Type B pancreatic cell (in vitro differentiated cells): Measurements from ENCODE around the gene SSR3. TPM values are rescaled to one million over a fixed set of nuclear protein-coding genes. Genes with fewer than 3 reads are reported as not detected.
A peak's percentile ranks its signal among the peaks of the same experiment; 100 is the strongest.

Experiments
- DNase-seq: peaks from one replicate; pipeline ENCODE4 v3.0.0; 2021; ENCODE audit warnings: mixed read lengths; ENCODE audit not compliant: unreplicated experiment; ENCODE audit errors: extremely low spot score
- H3K27ac Mint-ChIP-seq: 2 replicates; pipeline ENCODE4 v1.8.0; 2021; ENCODE audit warnings: mild to moderate bottlenecking, mixed read lengths
- H3K27me3 Mint-ChIP-seq: 2 replicates; pipeline ENCODE4 v1.8.0; 2021; ENCODE audit warnings: mixed read lengths
- H3K36me3 Mint-ChIP-seq: 2 replicates; pipeline ENCODE4 v1.8.0; 2021; ENCODE audit warnings: mixed read lengths
- H3K4me1 Mint-ChIP-seq: one replicate; pipeline ENCODE4 v1.8.0; 2021; ENCODE audit warnings: mixed read lengths; ENCODE audit not compliant: unreplicated experiment
- H3K4me3 Mint-ChIP-seq: 2 replicates; pipeline ENCODE4 v1.8.0; 2021; ENCODE audit warnings: mild to moderate bottlenecking, mixed read lengths
- H3K9me3 Mint-ChIP-seq: 2 replicates; pipeline ENCODE4 v1.8.0; 2021; ENCODE audit warnings: mixed read lengths
- CTCF ChIP-seq: fragments of 200-600 bp; sonication (generic); conservative IDR thresholded peaks from 2 replicates; pipeline ENCODE4 v1.5.0; 2021; ENCODE audit warnings: antibody characterized with exemption, mild to moderate bottlenecking
- total RNA-seq: library from RNA; stranded (reverse); gene quantifications from 2 replicates; pipeline ENCODE4 v1.2.1, GENCODE V29; 2021; ENCODE audit warnings: low replicate concordance

The SSR3 gene
- total RNA-seq, 1 donor from 2014 or later, result 170 TPM

GRCh38 chr3:156581033-156581432 lies 26.1 kb upstream of the SSR3 start:
- Mint-ChIP-seq H3K27ac (no peak overlapping the region), H3K36me3 (no peaks in the 10 kb centered on the region), H3K4me3 (no peak overlapping the region), H3K4me1 (no peaks in the 10 kb centered on the region), H3K9me3 (no peaks in the 10 kb centered on the region), H3K27me3 (no peaks in the 10 kb centered on the region)
- no peak for DNase-seq
- TF ChIP-seq CTCF, result no peak

DNA sequence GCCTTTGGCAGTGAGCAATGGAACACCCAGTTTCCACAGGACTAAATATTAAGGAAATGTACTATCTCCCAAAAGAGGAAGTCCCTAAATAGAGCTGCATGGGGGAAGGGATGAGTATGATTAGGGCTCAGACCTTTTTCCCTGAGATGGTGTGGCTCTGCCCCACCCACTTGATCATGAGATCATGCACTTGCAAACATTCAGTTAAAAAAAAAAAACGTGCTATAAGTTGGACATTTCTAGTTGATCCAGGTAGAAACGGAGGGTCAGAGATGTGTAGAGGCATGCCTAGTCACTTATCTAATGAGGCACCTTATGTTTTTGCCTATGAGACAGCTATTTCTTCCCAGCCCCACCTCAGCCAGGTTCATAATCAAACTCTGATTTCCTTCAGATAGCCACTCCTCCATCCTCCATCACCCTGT lies 24.5 kb upstream of the SSR3 start:
- H3K4me1 Mint-ChIP-seq, result no peaks in the 10 kb centered on the region
- no peaks in the 10 kb centered on the region for H3K27me3 Mint-ChIP-seq

DNA sequence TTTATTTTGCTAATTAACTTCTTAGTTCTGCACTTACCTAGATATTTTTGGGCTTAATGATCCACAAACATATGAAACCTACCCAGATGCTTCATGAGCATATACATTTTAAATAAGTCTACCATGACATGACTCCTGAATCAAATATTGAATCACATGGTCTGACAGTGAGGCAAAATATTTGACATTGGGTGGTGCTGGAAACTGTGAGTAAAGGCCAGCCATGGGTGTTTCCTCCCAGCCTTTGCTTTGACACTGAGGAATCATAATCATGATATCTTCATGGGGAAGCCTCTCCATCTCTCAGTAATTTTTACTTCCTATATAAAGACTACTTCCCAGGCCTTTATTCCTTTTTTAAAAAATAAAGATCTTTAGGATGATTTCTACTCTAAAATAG lies 22.8 kb upstream of the SSR3 start:
- H3K9me3 Mint-ChIP-seq, result no peaks in the 10 kb centered on the region
- H3K36me3 Mint-ChIP-seq, result no peaks in the 10 kb centered on the region
- DNase-seq, result no peak
- H3K4me3 Mint-ChIP-seq, result no peak overlapping the region
- no peak for TF ChIP-seq CTCF
- H3K27me3 Mint-ChIP-seq, result peaks cover under 1% of the 10 kb centered on the region
- H3K27ac Mint-ChIP-seq, result no peak overlapping the region
- no peaks in the 10 kb centered on the region for H3K4me1 Mint-ChIP-seq

More for the DNA sequence above, 24.5 kb upstream of the SSR3 start:
- Mint-ChIP-seq H3K36me3 (no peaks in the 10 kb centered on the region), H3K9me3 (no peaks in the 10 kb centered on the region), H3K4me3 (no peak overlapping the region), H3K27ac (peak overlapping the region; percentile 12)
- no peak for DNase-seq
- TF ChIP-seq CTCF, result no peak

GRCh38 chr3:156576651-156577348 lies 21.9 kb upstream of the SSR3 start:
- Mint-ChIP-seq H3K27me3 (peaks cover 4% of the 10 kb centered on the region), H3K9me3 (no peaks in the 10 kb centered on the region), H3K36me3 (no peaks in the 10 kb centered on the region), H3K27ac (no peak overlapping the region), H3K4me3 (no peak overlapping the region), H3K4me1 (no peaks in the 10 kb centered on the region)
- TF ChIP-seq CTCF, result no peak
- DNase-seq, result no peak

DNA sequence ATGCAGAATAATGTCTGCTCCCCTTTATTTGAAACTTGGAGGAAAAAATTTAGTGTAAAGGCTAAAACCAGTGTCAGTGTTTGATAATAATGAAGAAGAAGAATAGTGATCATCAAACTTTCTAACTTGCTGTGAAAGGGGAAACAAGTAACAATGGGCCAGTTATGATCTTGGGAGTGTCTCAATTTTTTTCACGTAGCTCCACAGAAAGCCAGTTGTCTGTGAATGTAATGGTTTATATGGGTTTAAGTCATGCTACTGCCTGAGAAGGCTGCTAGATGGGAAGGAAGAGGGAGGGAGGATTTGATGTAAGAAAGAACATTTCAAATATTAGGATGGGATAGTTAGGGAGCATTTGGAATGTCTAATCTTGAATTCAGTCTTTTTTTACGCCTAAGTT lies 21.1 kb upstream of the SSR3 start:
- H3K36me3 Mint-ChIP-seq, result no peaks in the 10 kb centered on the region
- H3K4me3 Mint-ChIP-seq, result no peak overlapping the region
- H3K27ac Mint-ChIP-seq, result no peak overlapping the region
- DNase-seq, result no peak
- H3K27me3 Mint-ChIP-seq, result peaks cover 4% of the 10 kb centered on the region
- TF ChIP-seq CTCF, result no peak
- no peaks in the 10 kb centered on the region for H3K9me3 Mint-ChIP-seq
- no peaks in the 10 kb centered on the region for H3K4me1 Mint-ChIP-seq
